GM11168 (cell line): ENCODE measurements around the gene CA9.

Experiments used
- in situ Hi-C: fragments of 300-500 bp; cut with MboI; formaldehyde crosslinking; loops from one replicate; pipeline ENCODE4 v1.12.0; 2022; ENCODE audit warnings: low sequenced_read_pairs; ENCODE audit not compliant: unreplicated experiment

CA9 gene

GRCh38 chr9:35730486-35730854, 56.7 kb downstream of the CA9 start:
- in situ Hi-C loops = loop anchor here (25.0 kb wide), 1 partner anchor 668 kb away; the partner anchor contains the start of gene VCP
